HEK293 (cell line): ENCODE results near the gene MRPS10.

Source experiments
- CTCF ChIA-PET: fragments of 350-600 bp; formaldehyde crosslinking; extraction: SDS; loops from one replicate; lab custom pipeline; 2021; ENCODE audit warnings: antibody characterized with exemption; lab: Yijun Ruan, JAX
- POLR2A ChIA-PET: fragments of 300-600 bp; formaldehyde crosslinking; extraction: SDS; loops from one replicate; lab custom pipeline; 2020; ENCODE audit warnings: antibody characterized with exemption, inconsistent platforms; lab: Yijun Ruan, JAX
- H3K27ac ChIP-seq: fragments of 200-500 bp; sonication (Bioruptor generic); 2 replicates; pipeline ENCODE4 v1.5.1; 2014; ENCODE audit warnings: low read depth, low read length, control low read depth, inconsistent platforms; ENCODE audit errors: extremely low read depth
- H3K36me3 ChIP-seq, 2 experiments: fragments of 200-500 bp in 1 of 2; sonication (Bioruptor generic) in 1 of 2; 1 replicate in 1 of 2; 2 replicates in 1 of 2; pipeline ENCODE4 v1.5.1; 2014 to 2017; ENCODE audit warnings: inconsistent platforms in 2 of 2, low read length in 2 of 2; ENCODE audit not compliant: control insufficient read depth in 2 of 2, insufficient read depth in 1 of 2
- H3K4me1 ChIP-seq: fragments of 200-500 bp; sonication (Bioruptor generic); 2 replicates; pipeline ENCODE4 v1.5.1; 2014; ENCODE audit warnings: mild to moderate bottlenecking, low read length, inconsistent platforms; ENCODE audit not compliant: control insufficient read depth, insufficient read depth
- H3K4me3 ChIP-seq: 2 replicates; pipeline ENCODE4 v1.5.1; 2011; ENCODE audit warnings: low read depth, mild to moderate bottlenecking, control low read depth, low read length, moderate library complexity
- H3K9me3 ChIP-seq: fragments of 200-500 bp; sonication (Bioruptor generic); 2 replicates; pipeline ENCODE4 v1.5.1; 2014; ENCODE audit warnings: low read depth, low read length, inconsistent platforms; ENCODE audit not compliant: control insufficient read depth, insufficient read depth
- FEZF1 ChIP-seq: fragments of 450-650 bp; formaldehyde crosslinking; IDR thresholded peaks from 2 replicates; pipeline ENCODE4 v1.5.1; 2016; ENCODE audit warnings: missing biosample characterization, missing genetic modification characterization
- GLI4 ChIP-seq: fragments of 450-650 bp; formaldehyde crosslinking; IDR thresholded peaks from 2 replicates; pipeline ENCODE4 v1.5.1; 2016; ENCODE audit warnings: missing biosample characterization, missing genetic modification characterization
- MZF1 ChIP-seq: fragments of 450-650 bp; formaldehyde crosslinking; IDR thresholded peaks from 2 replicates; pipeline ENCODE4 v1.5.1; 2017; ENCODE audit warnings: missing biosample characterization, missing genetic modification characterization, borderline replicate concordance
- OSR2 ChIP-seq: fragments of 450-650 bp; formaldehyde crosslinking; IDR thresholded peaks from 2 replicates; pipeline ENCODE4 v1.5.1; 2016; ENCODE audit warnings: missing biosample characterization, missing genetic modification characterization
- SALL2 ChIP-seq: fragments of 450-650 bp; formaldehyde crosslinking; IDR thresholded peaks from 2 replicates; pipeline ENCODE4 v1.5.0; 2017; ENCODE audit warnings: missing biosample characterization, mild to moderate bottlenecking, missing genetic modification characterization, borderline replicate concordance
- SP7 ChIP-seq: fragments of 450-650 bp; formaldehyde crosslinking; IDR thresholded peaks from 2 replicates; pipeline ENCODE4 v1.5.1; 2016; ENCODE audit warnings: missing biosample characterization, missing genetic modification characterization
- TCF7L2 ChIP-seq: IDR thresholded peaks from 2 replicates; pipeline ENCODE4 v1.6.1; 2011; ENCODE audit warnings: low read depth, mild to moderate bottlenecking, inconsistent platforms, low read length, moderate library complexity, borderline replicate concordance
- ZBTB1 ChIP-seq: fragments of 450-650 bp; formaldehyde crosslinking; IDR thresholded peaks from 2 replicates; pipeline ENCODE4 v1.5.1; 2016; ENCODE audit warnings: missing biosample characterization, missing genetic modification characterization
- ZBTB8A ChIP-seq: fragments of 450-650 bp; formaldehyde crosslinking; IDR thresholded peaks from 2 replicates; pipeline ENCODE4 v1.5.1; 2016; ENCODE audit warnings: missing biosample characterization, missing genetic modification characterization
- ZNF19 ChIP-seq: fragments of 450-650 bp; formaldehyde crosslinking; IDR thresholded peaks from 2 replicates; pipeline ENCODE4; 2016; ENCODE audit warnings: missing biosample characterization, missing genetic modification characterization, low read depth
- ZNF2 ChIP-seq: fragments of 450-650 bp; formaldehyde crosslinking; IDR thresholded peaks from 2 replicates; pipeline ENCODE4 v1.5.1; 2016; ENCODE audit warnings: missing biosample characterization, missing genetic modification characterization
- ZNF214 ChIP-seq: fragments of 450-650 bp; formaldehyde crosslinking; IDR thresholded peaks from 2 replicates; pipeline ENCODE4 v1.5.1; 2017; ENCODE audit warnings: missing biosample characterization, mild to moderate bottlenecking, missing genetic modification characterization, borderline replicate concordance
- ZNF302 ChIP-seq: fragments of 450-650 bp; formaldehyde crosslinking; IDR thresholded peaks from 2 replicates; pipeline ENCODE4 v1.5.1; 2016; ENCODE audit warnings: missing biosample characterization, missing genetic modification characterization, low read depth
- ZNF341 ChIP-seq: fragments of 450-650 bp; formaldehyde crosslinking; IDR thresholded peaks from 2 replicates; pipeline ENCODE4; 2016; ENCODE audit warnings: low read depth, missing biosample characterization, missing genetic modification characterization
- ZNF362 ChIP-seq: fragments of 450-650 bp; formaldehyde crosslinking; IDR thresholded peaks from 2 replicates; pipeline ENCODE4 v1.5.1; 2016; ENCODE audit warnings: missing biosample characterization, missing genetic modification characterization
- ZNF433 ChIP-seq: fragments of 450-650 bp; formaldehyde crosslinking; IDR thresholded peaks from 2 replicates; pipeline ENCODE4 v1.5.1; 2016; ENCODE audit warnings: missing biosample characterization, missing genetic modification characterization, low read depth
- ZNF510 ChIP-seq: fragments of 450-650 bp; formaldehyde crosslinking; IDR thresholded peaks from 2 replicates; pipeline ENCODE4 v1.5.1; 2018; ENCODE audit warnings: mild to moderate bottlenecking, missing genetic modification characterization, missing biosample characterization; ENCODE audit not compliant: insufficient replicate concordance
- ZNF561 ChIP-seq: fragments of 450-650 bp; IDR thresholded peaks from 2 replicates; pipeline ENCODE4 v1.5.1; 2018; ENCODE audit warnings: missing biosample characterization, missing genetic modification characterization, borderline replicate concordance
- ZNF600 ChIP-seq: fragments of 450-650 bp; formaldehyde crosslinking; IDR thresholded peaks from 2 replicates; pipeline ENCODE4 v1.5.1; 2016; ENCODE audit warnings: missing biosample characterization, missing genetic modification characterization
- ZNF626 ChIP-seq: fragments of 450-650 bp; sonication (Bioruptor Pico); formaldehyde crosslinking; IDR thresholded peaks from 2 replicates; pipeline ENCODE4 v1.5.1; 2018; ENCODE audit warnings: missing biosample characterization, missing genetic modification characterization, inconsistent platforms
- ZNF629 ChIP-seq: fragments of 450-650 bp; formaldehyde crosslinking; IDR thresholded peaks from 2 replicates; pipeline ENCODE4 v1.5.1; 2017; ENCODE audit warnings: missing biosample characterization, missing genetic modification characterization
- ZNF76 ChIP-seq: fragments of 450-650 bp; formaldehyde crosslinking; IDR thresholded peaks from 2 replicates; pipeline ENCODE4; 2016; ENCODE audit warnings: low read depth, missing biosample characterization, missing genetic modification characterization, borderline replicate concordance
- ZNF777 ChIP-seq: fragments of 450-650 bp; formaldehyde crosslinking; IDR thresholded peaks from 2 replicates; pipeline ENCODE4 v1.5.1; 2017; ENCODE audit warnings: missing biosample characterization, missing genetic modification characterization, borderline replicate concordance
- ZNF785 ChIP-seq: fragments of 450-650 bp; formaldehyde crosslinking; IDR thresholded peaks from 2 replicates; pipeline ENCODE4 v1.5.1; 2016; ENCODE audit warnings: missing biosample characterization, missing genetic modification characterization
- TF ChIP-seq, protein P1 (sequence below): fragments of 450-650 bp; formaldehyde crosslinking; IDR thresholded peaks from 2 replicates; pipeline ENCODE4 v1.5.1; 2016; ENCODE audit warnings: missing biosample characterization, missing genetic modification characterization
- TF ChIP-seq, protein P2 (sequence below): fragments of 450-650 bp; formaldehyde crosslinking; IDR thresholded peaks from 2 replicates; pipeline ENCODE4; 2016; ENCODE audit warnings: missing biosample characterization, missing genetic modification characterization
- TF ChIP-seq, protein P3 (sequence below): fragments of 450-650 bp; formaldehyde crosslinking; IDR thresholded peaks from 2 replicates; pipeline ENCODE4 v1.5.1; 2016; ENCODE audit warnings: missing biosample characterization, missing genetic modification characterization
- TF ChIP-seq, protein P4 (sequence below): fragments of 450-650 bp; formaldehyde crosslinking; IDR thresholded peaks from 2 replicates; pipeline ENCODE4 v1.5.1; 2016; ENCODE audit warnings: missing biosample characterization, missing genetic modification characterization
- TF ChIP-seq, protein P5 (sequence below): fragments of 450-650 bp; IDR thresholded peaks from 2 replicates; pipeline ENCODE4 v1.5.1; 2018; ENCODE audit warnings: missing biosample characterization, mild to moderate bottlenecking, missing genetic modification characterization

MRPS10 gene

DNA sequence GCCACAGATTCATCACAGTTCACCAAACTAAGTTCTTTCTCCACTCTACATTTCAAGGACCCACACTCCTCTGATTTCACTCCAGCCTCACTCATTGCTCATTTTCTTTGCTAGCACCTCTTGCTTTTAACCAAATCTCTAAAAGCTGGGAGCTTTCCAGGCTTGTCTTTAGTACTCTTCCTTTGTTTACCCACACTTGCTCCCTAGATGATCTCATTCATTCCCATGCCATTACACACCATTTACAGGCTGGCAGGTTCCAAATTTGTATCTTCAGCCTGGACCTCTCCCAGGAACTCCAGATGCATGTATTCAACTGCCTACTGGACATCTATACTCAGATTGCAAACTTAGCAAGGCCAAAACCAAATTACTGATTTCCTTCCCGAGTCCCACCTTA is 17.6 kb downstream of the MRPS10 start:
- POLR2A ChIA-PET, result no interaction called here
- H3K27ac ChIP-seq, result no peak overlapping the region
- no peak overlapping the region for H3K4me3 ChIP-seq
- CTCF ChIA-PET, result interaction anchor here (1.0 to 1.8 kb wide), 4 partner anchors 15 to 155 kb away, joined by 3 to 12 read pairs (median 3); no protein-coding TSS in a partner anchor
- peaks cover 0 to 17% of the 10 kb centered on the region in 2 experiments; a peak in 2 of 3 replicates for H3K36me3 ChIP-seq
- H3K9me3 ChIP-seq, result no peaks in the 10 kb centered on the region
- H3K4me1 ChIP-seq, result no peaks in the 10 kb centered on the region
- TF ChIP-seq, protein P1, sequence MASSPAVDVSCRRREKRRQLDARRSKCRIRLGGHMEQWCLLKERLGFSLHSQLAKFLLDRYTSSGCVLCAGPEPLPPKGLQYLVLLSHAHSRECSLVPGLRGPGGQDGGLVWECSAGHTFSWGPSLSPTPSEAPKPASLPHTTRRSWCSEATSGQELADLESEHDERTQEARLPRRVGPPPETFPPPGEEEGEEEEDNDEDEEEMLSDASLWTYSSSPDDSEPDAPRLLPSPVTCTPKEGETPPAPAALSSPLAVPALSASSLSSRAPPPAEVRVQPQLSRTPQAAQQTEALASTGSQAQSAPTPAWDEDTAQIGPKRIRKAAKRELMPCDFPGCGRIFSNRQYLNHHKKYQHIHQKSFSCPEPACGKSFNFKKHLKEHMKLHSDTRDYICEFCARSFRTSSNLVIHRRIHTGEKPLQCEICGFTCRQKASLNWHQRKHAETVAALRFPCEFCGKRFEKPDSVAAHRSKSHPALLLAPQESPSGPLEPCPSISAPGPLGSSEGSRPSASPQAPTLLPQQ (tag by site-specific recombination), result peak; percentile 68
- peak; percentile 82 for TF ChIP-seq FEZF1
- TF ChIP-seq MZF1 (tag by site-specific recombination), result no peak
- TF ChIP-seq, protein P2, sequence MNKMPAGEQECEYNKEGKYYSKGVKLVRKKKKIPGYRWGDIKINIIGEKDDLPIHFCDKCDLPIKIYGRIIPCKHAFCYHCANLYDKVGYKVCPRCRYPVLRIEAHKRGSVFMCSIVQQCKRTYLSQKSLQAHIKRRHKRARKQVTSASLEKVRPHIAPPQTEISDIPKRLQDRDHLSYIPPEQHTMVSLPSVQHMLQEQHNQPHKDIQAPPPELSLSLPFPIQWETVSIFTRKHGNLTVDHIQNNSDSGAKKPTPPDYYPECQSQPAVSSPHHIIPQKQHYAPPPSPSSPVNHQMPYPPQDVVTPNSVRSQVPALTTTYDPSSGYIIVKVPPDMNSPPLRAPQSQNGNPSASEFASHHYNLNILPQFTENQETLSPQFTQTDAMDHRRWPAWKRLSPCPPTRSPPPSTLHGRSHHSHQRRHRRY (tag by site-specific recombination), result no peak
- TF ChIP-seq ZNF362 (tag by site-specific recombination), result no peak
- TF ChIP-seq ZNF2, result no peak
- TF ChIP-seq, protein P3, sequence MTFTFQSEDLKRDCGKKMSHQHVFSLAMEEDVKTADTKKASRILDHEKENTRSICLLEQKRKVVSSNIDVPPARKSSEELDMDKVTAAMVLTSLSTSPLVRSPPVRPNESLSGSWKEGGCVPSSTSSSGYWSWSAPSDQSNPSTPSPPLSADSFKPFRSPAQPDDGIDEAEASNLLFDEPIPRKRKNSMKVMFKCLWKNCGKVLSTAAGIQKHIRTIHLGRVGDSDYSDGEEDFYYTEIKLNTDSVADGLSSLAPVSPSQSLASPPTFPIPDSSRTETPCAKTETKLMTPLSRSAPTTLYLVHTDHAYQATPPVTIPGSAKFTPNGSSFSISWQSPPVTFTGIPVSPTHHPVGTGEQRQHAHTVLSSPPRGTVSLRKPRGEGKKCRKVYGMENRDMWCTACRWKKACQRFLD, result no peak
- TF ChIP-seq ZNF76 (tag by site-specific recombination), result no peak
- TF ChIP-seq, protein P4, sequence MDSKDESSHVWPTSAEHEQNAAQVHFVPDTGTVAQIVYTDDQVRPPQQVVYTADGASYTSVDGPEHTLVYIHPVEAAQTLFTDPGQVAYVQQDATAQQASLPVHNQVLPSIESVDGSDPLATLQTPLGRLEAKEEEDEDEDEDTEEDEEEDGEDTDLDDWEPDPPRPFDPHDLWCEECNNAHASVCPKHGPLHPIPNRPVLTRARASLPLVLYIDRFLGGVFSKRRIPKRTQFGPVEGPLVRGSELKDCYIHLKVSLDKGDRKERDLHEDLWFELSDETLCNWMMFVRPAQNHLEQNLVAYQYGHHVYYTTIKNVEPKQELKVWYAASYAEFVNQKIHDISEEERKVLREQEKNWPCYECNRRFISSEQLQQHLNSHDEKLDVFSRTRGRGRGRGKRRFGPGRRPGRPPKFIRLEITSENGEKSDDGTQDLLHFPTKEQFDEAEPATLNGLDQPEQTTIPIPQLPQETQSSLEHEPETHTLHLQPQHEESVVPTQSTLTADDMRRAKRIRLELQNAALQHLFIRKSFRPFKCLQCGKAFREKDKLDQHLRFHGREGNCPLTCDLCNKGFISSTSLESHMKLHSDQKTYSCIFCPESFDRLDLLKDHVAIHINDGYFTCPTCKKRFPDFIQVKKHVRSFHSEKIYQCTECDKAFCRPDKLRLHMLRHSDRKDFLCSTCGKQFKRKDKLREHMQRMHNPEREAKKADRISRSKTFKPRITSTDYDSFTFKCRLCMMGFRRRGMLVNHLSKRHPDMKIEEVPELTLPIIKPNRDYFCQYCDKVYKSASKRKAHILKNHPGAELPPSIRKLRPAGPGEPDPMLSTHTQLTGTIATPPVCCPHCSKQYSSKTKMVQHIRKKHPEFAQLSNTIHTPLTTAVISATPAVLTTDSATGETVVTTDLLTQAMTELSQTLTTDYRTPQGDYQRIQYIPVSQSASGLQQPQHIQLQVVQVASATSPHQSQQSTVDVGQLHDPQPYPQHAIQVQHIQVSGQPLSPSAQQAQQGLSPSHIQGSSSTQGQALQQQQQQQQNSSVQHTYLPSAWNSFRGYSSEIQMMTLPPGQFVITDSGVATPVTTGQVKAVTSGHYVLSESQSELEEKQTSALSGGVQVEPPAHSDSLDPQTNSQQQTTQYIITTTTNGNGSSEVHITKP (tag by site-specific recombination), result peak; percentile 43
- TF ChIP-seq ZNF214 (tag by site-specific recombination), result no peak
- TF ChIP-seq ZNF777 (tag by site-specific recombination), result no peak
- TF ChIP-seq, protein P5, sequence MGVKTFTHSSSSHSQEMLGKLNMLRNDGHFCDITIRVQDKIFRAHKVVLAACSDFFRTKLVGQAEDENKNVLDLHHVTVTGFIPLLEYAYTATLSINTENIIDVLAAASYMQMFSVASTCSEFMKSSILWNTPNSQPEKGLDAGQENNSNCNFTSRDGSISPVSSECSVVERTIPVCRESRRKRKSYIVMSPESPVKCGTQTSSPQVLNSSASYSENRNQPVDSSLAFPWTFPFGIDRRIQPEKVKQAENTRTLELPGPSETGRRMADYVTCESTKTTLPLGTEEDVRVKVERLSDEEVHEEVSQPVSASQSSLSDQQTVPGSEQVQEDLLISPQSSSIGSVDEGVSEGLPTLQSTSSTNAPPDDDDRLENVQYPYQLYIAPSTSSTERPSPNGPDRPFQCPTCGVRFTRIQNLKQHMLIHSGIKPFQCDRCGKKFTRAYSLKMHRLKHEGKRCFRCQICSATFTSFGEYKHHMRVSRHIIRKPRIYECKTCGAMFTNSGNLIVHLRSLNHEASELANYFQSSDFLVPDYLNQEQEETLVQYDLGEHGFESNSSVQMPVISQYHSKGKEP, result no peak
- no peak for TF ChIP-seq GLI4 (tag by site-specific recombination)
- no peak for TF ChIP-seq ZNF302
- TF ChIP-seq ZNF433 (tag by site-specific recombination), result no peak
- TF ChIP-seq ZNF341 (tag by site-specific recombination), result no peak
- no peak for TF ChIP-seq ZBTB8A (tag by site-specific recombination)
- TF ChIP-seq ZNF510 (tag by site-specific recombination), result no peak
- TF ChIP-seq ZBTB1 (tag by site-specific recombination), result no peak
- no peak for TF ChIP-seq ZNF561 (tag by site-specific recombination)
- no peak for TF ChIP-seq ZNF19 (tag by site-specific recombination)
- peak; percentile 42; the same call in 1 of the 2 replicates for TF ChIP-seq OSR2 (tag by site-specific recombination)
- TF ChIP-seq ZNF626, result no peak
- TF ChIP-seq SP7 (tag by site-specific recombination), result no peak
- no peak for TF ChIP-seq SALL2
- TF ChIP-seq ZNF785 (tag by site-specific recombination), result no peak
- peak; percentile 59 for TF ChIP-seq ZNF629 (tag by site-specific recombination)
- no peak for TF ChIP-seq TCF7L2
- 0 out of 2 replicates have a peak, but pooled peaks have one; percentile 38 for TF ChIP-seq ZNF600 (tag by site-specific recombination)
